AG20443 (cell line): ENCODE measurements around the gene TGM3.
"Not testable (repeated sequence)": the region's sequence is repeated elsewhere in the genome, so short reads cannot be mapped to it uniquely, and the experiment has no call there.

Source experiments
- DNase-seq: peaks from one replicate; pipeline ENCODE4 v3.0.0; 2012; ENCODE audit warnings: low spot score, mixed read lengths

The TGM3 gene

GRCh38 chr20:2295886-2296515 is at the start of gene TGM3:
Gene TGM3, plus strand, starts transcription at chr20:2296001. Its CDS starts 63 bp downstream, at chr20:2296064.
- DNase-seq, result no peak

GRCh38 chr20:2246069-2246491 is 49.7 kb upstream of the TGM3 start:
- no peak for DNase-seq

GRCh38 chr20:2248837-2249236 is 47.0 kb upstream of the TGM3 start:
- DNase-seq, result no peak

DNA sequence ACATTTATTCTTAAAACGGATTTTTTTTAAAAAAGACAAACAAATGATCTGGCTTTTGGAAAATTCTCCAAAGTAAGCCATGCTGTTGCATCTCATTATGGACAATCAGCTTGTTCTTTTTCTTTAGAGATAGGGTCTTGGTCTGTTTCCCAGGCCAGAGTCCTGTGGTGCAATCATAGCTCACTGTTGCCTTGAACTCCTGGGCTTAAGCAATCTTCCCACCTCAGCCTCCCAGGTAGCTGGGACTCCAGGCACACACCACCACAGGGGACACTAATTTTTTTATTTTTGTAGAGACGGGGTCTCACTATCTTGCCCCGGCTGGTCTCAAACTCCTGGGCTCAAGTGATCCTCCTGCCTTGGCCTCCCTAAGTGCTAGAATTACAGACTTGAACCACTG is 45.9 kb upstream of the TGM3 start:
- DNase-seq, result no peak

- DNase-seq, result no peak
Observed at GRCh38 chr20:2252419-2252997, 43.3 kb upstream of the TGM3 start.

DNA sequence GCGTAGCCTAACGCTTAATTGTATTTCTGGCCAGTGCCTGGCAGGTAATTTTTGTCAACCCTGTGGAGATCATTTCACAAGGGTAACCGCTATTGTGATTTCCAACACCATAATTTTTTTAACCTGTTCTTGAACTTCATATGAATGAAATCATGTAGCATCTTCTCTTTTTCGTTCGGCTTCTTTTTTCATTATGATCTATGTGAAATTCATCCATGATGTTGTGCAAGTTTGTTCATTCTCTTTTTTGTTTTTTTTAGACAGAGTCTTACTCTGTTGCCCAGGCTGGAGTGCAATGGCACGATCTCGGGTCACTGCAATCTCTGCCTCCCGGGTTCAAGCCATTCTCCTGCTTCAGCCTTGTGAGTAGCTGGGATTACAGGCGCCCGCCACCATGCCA is 42.5 kb upstream of the TGM3 start:
- DNase-seq, result no peak

DNA sequence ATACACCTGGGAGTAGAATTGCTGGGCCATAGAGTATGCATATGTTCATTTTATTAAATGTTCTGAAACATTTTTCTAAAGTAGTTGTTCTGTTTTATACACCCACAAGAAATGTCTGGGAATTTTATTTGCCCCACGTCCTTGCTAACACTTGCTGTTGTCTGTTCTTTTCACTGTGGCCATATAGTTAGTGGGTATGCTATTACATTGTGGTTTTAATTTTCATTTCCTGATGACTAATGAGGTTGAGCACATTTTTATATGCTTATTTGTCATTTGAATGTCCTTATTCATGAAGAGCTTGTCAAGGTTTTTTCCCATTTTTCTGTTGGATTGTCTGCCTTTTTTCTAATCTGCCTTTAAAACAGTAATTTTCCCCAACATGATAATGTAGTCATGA is 41.5 kb upstream of the TGM3 start:
- no peak for DNase-seq

GRCh38 chr20:2255926-2256531 is 39.8 kb upstream of the TGM3 start:
- DNase-seq, result no peak

- DNase-seq, result no peak
Observed at GRCh38 chr20:2259731-2260130, 36.1 kb upstream of the TGM3 start.

DNA sequence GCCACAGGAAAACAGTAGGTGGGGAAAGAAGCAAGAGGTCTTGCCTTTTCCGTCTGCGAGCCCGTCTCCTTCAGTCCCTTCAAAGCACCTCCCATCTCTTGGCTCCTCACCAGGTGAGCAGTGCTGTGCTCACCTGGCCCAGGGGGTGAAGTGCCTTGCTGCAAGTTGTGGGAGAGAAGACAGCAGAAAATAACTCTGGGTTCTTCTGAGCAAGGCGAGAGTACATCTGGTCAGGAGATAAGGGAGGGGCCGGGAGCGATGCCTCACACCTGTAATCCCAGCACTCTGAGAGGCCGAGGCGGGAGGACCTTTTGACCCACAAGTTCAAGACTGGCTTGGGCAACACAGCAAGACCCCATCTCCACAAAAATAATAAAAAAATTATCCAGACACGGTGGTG is 35.6 kb upstream of the TGM3 start:
- DNase-seq, result no peak

GRCh38 chr20:2261046-2261485 is 34.7 kb upstream of the TGM3 start:
- DNase-seq, result no peak

DNA sequence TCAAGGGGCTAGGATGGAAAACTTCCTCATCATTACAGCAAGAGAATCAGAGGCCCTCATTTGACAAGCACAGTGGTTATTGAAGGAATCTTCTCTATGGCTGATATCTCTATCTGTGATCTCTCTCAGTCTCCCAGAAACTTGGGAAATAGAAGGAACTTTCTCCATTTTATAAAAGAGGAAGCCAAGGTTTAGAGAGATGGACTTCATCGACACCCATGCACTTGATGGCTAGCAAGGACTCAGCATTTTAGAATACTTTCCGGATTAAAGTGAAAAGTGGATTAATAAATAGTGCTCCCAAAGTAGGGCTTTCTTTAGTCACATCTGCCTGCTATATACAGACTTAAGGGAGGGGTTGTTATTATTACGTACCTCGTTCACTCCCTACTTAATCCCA is 34.2 kb upstream of the TGM3 start:
- no peak for DNase-seq

DNA sequence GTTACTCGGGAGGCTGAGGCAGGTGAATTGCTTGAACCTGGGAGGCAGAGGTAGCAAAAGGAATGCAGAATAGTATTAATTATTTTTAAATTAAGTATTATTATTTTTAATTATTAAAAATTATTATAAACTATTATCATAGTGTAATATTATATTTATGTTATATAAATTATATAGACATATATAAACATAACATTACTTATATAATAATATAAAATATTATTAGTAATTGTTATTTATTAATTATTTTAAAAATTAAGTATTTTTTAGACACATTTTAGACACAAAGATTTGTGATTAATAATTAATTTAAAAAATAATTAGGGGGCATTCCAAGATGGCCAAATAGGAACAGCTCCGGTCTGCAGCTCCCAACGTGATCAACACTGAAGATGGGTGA is 31.7 kb upstream of the TGM3 start:
- DNase-seq, result no peak

DNA sequence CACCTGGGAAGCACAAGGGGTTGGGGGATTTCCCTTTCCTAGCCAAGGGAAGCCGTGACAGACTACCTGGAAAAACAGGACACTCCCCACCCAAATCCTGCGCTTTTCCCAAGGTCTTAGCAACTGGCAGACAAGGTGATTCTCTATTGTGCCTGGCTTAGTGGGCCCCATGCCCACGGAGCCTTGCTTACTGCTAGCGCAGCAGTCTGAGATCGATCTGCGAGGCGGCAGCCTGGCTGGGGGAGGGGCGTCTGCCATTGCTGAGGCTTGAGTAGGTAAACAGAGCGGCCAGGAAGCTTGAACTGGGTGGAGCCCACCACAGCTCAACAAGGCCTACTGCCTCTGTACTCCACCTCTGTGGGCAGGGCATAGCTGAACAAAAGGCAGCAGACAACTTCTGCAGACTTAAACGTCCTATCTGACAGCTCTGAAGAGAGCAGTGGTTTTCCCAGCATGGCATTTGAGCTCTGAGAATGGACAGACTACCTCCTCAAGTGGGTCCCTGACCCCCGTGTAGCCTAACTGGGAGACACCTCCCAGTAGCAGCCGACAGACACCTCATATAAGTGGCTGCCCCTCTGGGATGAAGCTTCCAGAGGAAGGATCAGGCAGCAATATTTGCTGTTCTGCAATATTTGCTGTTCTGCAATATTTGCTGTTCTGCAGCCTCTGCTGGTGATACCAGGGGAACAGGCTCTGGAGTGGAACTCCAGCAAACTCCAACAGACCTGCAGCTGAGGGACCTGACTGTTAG is 31.0 kb upstream of the TGM3 start:
- not testable (repeated sequence) for DNase-seq

DNA sequence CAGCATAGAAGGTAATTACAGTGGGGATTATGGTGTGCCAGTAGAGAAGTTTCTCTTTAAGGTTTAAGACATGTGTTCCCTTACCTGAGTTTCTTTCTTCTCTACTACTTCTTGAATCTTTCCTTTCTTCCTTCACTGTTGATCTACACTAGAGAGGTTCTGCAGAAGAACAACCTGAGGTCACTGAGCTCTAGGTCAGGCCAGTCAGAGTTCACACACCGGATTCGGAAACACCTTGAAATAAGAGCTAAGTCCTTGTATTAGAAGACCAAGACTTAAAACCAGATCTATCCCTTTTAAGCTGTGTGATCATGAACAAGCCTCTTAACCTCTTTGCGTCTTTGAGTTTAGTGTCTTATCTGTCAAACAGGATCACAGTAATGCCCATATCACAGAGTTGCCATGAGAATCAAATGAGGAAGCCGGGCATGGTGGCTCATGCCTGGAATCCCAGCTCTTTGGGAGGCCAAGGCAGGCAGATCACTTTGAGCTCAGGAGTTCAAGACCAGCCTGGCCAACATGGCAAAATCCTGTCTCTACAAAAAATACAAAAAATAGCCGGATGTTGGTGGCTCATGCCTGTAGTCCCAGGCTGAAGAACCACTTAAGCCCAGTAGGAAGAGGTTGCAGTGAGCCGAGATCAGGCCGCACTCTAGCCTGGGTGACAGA is 22.0 kb upstream of the TGM3 start:
- no peak for DNase-seq

- no peak for DNase-seq
Observed at GRCh38 chr20:2276015-2276414, 19.8 kb upstream of the TGM3 start.

DNA sequence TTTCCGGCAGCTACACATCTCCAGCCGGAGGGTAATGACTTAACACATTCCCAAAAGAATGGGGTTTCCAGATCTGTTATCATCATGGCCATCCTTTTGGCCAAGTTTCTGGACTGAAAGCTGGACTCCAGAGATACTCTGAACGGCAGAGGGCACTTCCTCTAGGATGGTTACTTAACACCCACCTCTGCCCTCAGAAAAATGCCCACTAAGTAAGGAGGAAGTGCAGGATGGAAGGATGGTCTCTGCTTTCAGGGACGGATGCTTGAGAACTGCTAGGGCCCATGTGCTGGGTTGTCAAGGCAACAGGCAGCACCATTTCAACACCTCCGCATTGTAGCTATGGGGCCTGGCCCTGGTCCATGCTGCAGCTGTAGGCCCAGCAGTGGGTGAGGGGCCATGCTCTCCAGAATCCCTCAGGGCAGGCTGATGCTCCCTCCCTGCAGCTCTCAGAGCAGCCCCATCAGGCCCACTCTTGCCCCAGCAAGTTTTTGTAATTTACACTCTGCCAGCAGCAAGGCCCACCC is 16.5 kb upstream of the TGM3 start:
- no peak for DNase-seq

DNA sequence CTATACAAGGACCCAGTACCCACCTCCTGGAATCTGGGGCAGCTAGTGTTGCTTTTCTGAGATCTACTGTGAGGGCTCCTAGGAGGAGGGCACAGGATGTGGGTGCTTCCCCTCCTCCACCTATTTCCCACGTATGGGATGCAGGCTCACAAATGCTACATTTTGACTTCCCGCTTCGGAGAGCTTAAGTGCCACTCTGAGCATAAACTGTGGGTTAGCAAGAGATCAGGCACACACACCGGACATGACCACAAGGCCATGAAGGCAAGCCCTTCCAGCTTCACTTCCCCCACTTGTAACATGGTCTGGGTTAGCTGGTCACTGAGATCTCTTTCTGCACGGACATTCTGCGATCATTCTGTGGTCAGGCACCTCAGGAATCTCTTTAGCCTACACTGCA is 15.7 kb upstream of the TGM3 start:
- DNase-seq, result no peak

DNA sequence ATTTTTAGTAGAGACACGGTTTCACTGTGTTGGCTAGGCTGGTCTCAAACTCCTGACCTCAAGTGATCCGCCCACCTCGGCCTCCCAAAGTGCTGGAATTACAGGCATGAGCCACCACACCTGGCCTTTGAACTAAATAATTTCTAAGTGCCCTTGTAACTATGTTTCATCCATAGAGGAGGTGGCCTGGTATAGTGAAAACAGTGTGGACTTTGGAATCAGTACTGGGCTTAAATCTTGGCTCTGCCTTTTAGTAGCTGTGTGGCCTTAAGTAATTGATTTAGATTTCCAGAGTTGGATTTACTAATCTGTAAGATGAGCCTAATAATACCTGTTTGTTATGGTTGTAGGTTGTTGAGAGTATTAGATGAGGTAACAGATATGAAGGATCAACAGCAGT is 14.2 kb upstream of the TGM3 start:
- no peak for DNase-seq

GRCh38 chr20:2282181-2282580 is 13.6 kb upstream of the TGM3 start:
- DNase-seq, result no peak

DNA sequence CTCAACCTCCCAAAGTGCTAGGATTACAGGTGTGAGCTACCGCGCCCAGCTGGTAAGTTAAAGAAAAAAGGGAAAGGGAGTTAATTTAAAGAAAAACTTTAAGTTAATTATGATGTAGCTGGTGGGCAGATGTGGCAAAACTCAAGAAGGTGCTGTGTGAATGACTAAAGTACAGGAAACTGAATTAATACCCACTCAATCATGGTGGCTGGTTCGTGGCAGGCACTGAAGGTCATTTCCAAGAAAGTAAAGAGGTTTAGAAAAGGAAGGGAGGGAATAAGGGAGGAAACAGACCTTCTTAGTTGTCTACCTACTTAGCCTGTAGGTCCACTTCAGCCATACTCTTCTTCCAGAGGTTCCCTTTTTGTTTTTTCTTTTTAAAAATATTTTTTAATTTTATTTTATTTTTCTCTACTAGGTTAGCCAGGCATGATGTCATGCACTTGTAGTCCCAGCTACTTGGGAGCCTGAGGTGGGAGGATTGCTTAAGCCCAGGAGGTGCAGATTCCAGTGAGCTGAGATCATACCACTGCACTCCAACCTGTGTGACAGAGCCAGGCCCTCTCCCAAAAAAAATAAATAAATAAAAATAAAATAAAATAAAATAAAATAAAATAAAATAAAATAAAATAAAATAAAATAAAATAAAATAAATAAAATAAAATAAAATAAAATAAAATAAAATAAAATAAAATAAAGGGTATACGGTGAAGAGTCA is 11.9 kb upstream of the TGM3 start:
- no peak for DNase-seq

GRCh38 chr20:2285193-2285592 is 10.6 kb upstream of the TGM3 start:
- DNase-seq, result no peak
